Peyer's patch (tissue), 4 donors: Measurements from ENCODE around the gene SNRK. TPM values are rescaled to one million over a fixed set of nuclear protein-coding genes. Genes with fewer than 3 reads are reported as not detected.

ENCODE experiments used
- DNase-seq, 3 donors: peaks; one replicate each; pipeline ENCODE4 v3.0.0-alpha.2; 2017 to 2019
- H3K27ac ChIP-seq, 4 donors: fragments of 200-600 bp; sonication (generic); one replicate each; pipeline ENCODE4 v1.5.1; 2016 to 2019
- H3K27me3 ChIP-seq, 2 donors: fragments of 200-600 bp; sonication (generic); one replicate each; pipeline ENCODE4 v1.5.1; 2019
- H3K36me3 ChIP-seq, 3 donors: fragments of 200-600 bp; sonication (generic); one replicate each; pipeline ENCODE4 v1.5.1; 2016 to 2019
- H3K4me1 ChIP-seq, 4 donors: fragments of 200-600 bp; sonication (generic); one replicate each; pipeline ENCODE4 v1.5.1; 2016 to 2019
- H3K4me3 ChIP-seq, 4 donors: fragments of 200-600 bp; sonication (generic); 1 replicate in 3 of 4; 2 replicates in 1 of 4; pipeline ENCODE4 v1.5.1; 2016 to 2019; ENCODE audit warnings: mild to moderate bottlenecking in 1 of 4
- H3K9me3 ChIP-seq, 4 donors: fragments of 200-600 bp; sonication (generic); one replicate each; pipeline ENCODE4 v1.5.1; 2016 to 2019; ENCODE audit warnings: mild to moderate bottlenecking in 1 of 4
- CTCF ChIP-seq, 6 experiments: fragments of 450-650 bp in 4 of 6; fragments of 200-600 bp in 2 of 6; sonication (generic) in 1 of 6; IDR thresholded peaks; one replicate each; pipeline ENCODE4 v1.5.1; 2017 to 2019; ENCODE audit warnings: antibody characterized with exemption in 6 of 6, mild to moderate bottlenecking in 3 of 6, moderate library complexity in 1 of 6
- POLR2A ChIP-seq, 2 donors: fragments of 450-650 bp; IDR thresholded peaks; one replicate each; pipeline ENCODE4 v1.5.1; 2017; ENCODE audit warnings: antibody characterized with exemption in 2 of 2, mild to moderate bottlenecking in 2 of 2, moderate library complexity in 2 of 2
- total RNA-seq, 4 donors: library from RNA; depleted of rRNA; stranded (reverse); fragments of >200 nt; gene quantifications; one replicate each; pipeline ENCODE4 v1.1.0, GENCODE V29; 2016

SNRK gene
- total RNA-seq, 4 donors from 2014 or later = 48.7 to 69.4 (median 56.7) TPM

- Histone ChIP-seq H3K9me3 (no peaks in the 10 kb centered on the region), H3K36me3 (peaks cover 0 to 10% (median 0%) of the 10 kb centered on the region in 3 donors), H3K27ac (peak overlapping the region in 1 of 4 donors; percentile 25), H3K27me3 (no peaks in the 10 kb centered on the region), H3K4me1 (peaks cover 0 to 24% (median 0%) of the 10 kb centered on the region in 4 donors), H3K4me3 (no peak overlapping the region)
- DNase-seq = no peak
- TF ChIP-seq CTCF (IDR thresholded peaks at IDR 0.05) = no peak
- TF ChIP-seq POLR2A (IDR thresholded peaks at IDR 0.05) = no peak
Observed at GRCh38 chr3:43364494-43364893, 78.2 kb downstream of the SNRK start.

- H3K27ac ChIP-seq = peak overlapping the region in 1 of 4 donors; percentile 25
- no peaks in the 10 kb centered on the region for H3K27me3 ChIP-seq
- H3K4me3 ChIP-seq = no peak overlapping the region
- no peak for DNase-seq
- peaks cover 0 to 24% (median 0%) of the 10 kb centered on the region in 4 donors for H3K4me1 ChIP-seq
- H3K9me3 ChIP-seq = no peaks in the 10 kb centered on the region
- no peak for TF ChIP-seq CTCF (IDR thresholded peaks at IDR 0.05)
- TF ChIP-seq POLR2A (IDR thresholded peaks at IDR 0.05) = no peak
- peaks cover 0 to 10% (median 0%) of the 10 kb centered on the region in 3 donors for H3K36me3 ChIP-seq
Observed at GRCh38 chr3:43364926-43365325, 78.6 kb downstream of the SNRK start.

- no peak for DNase-seq
- no peaks in the 10 kb centered on the region for H3K27me3 ChIP-seq
- TF ChIP-seq POLR2A (IDR thresholded peaks at IDR 0.05) (no peak), CTCF (IDR thresholded peaks at IDR 0.05) (no peak)
- peaks cover 0 to 10% (median 0%) of the 10 kb centered on the region in 3 donors for H3K36me3 ChIP-seq
- no peak overlapping the region for H3K27ac ChIP-seq
- peaks cover 0 to 24% (median 0%) of the 10 kb centered on the region in 4 donors for H3K4me1 ChIP-seq
- no peak overlapping the region for H3K4me3 ChIP-seq
- no peaks in the 10 kb centered on the region for H3K9me3 ChIP-seq
Observed at GRCh38 chr3:43365601-43366305, 79.4 kb downstream of the SNRK start.

GRCh38 chr3:43366481-43366880 is 80.1 kb downstream of the SNRK start:
- no peak overlapping the region for H3K4me3 ChIP-seq
- peaks cover 0 to 24% (median 0%) of the 10 kb centered on the region in 4 donors for H3K4me1 ChIP-seq
- peaks cover 0 to 10% (median 0%) of the 10 kb centered on the region in 3 donors for H3K36me3 ChIP-seq
- peak in 1 of 3 donors; percentile 41 for DNase-seq
- no peaks in the 10 kb centered on the region for H3K27me3 ChIP-seq
- H3K9me3 ChIP-seq = no peaks in the 10 kb centered on the region
- TF ChIP-seq CTCF (IDR thresholded peaks at IDR 0.05) (no peak), POLR2A (IDR thresholded peaks at IDR 0.05) (no peak)
- no peak overlapping the region for H3K27ac ChIP-seq

- Histone ChIP-seq H3K9me3 (no peaks in the 10 kb centered on the region), H3K4me1 (peaks cover 0 to 24% (median 0%) of the 10 kb centered on the region in 4 donors), H3K36me3 (peaks cover 0 to 10% (median 0%) of the 10 kb centered on the region in 3 donors), H3K4me3 (no peak overlapping the region), H3K27ac (no peak overlapping the region), H3K27me3 (no peaks in the 10 kb centered on the region)
- peak in 1 of 3 donors; percentile 38 for DNase-seq
- TF ChIP-seq POLR2A (IDR thresholded peaks at IDR 0.05) (no peak), CTCF (IDR thresholded peaks at IDR 0.05) (no peak)
Observed at GRCh38 chr3:43366885-43367284, 80.5 kb downstream of the SNRK start.
